ENCODE measurements around the gene ZNF609. TPM values are rescaled to one million over a fixed set of nuclear protein-coding genes. Genes with fewer than 3 reads are reported as not detected.

ZNF609 gene
- total and polyA plus RNA-seq, 2 of the 13 experiments (the other 11 are each of a cell fraction or from before 2014, with no cell fraction given), result 8.9 to 9.9 TPM

DNA sequence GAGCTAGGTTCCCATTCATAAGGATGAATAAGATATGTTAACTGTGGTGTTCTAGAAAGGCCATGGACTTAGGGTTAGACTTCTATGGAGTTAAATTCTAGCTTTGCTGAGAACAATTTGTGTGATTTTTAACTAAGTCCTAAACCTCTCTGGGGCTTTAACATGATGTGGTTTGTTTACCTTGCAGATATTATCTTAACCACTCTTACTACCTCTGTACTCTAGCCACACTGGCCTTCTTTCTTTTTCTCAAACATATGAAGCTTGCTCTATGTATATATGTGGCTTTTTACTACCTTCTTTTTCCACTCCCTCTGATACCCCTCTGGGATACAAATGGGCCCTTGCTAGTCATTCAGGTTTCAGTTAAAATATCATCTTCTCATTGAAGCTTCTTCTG lies 108.4 kb downstream of the ZNF609 start (continued):
- TF ChIP-seq PREB (CRISPR knock-in tag; IDR thresholded peaks at IDR 0.05) (no peak), FOXA1 (IDR thresholded peaks at IDR 0.05) (no peak), FOXA1 (CRISPR knock-in tag; IDR thresholded peaks at IDR 0.05) (0 out of 2 replicates have a peak, but pooled peaks have one; percentile 28), ZNF652 (CRISPR knock-in tag; IDR thresholded peaks at IDR 0.05; ENCODE audit: borderline replicate concordance, low read depth) (peak; percentile 52; the same call in 1 of the 2 replicates), GATAD2A (CRISPR knock-in tag; IDR thresholded peaks at IDR 0.05) (peak; percentile 42; the same call in 1 of the 2 replicates), ZNF18 (CRISPR knock-in tag; IDR thresholded peaks at IDR 0.05; ENCODE audit: insufficient replicate concordance) (no peak)

- FAIRE-seq, result no peak
- no TSS peak for BruUV-seq (replicated peaks)
- H3K79me2 ChIP-seq (ENCODE audit: insufficient read depth, low read length), result peaks cover 17% of the 10 kb centered on the region
- ATAC-seq, result peak; percentile 52
- intact Hi-C loops (cut with micrococcal nuclease; ENCODE audit: unreplicated experiment) (no loop called here), in situ Hi-C loops (cut with HindIII; ENCODE audit: extremely low pct_ligation_motif_present, low pct_unique_long_range_greater_than_20kb) (no loop called here)
- no peak overlapping the region for H3K4me3 ChIP-seq (replicated peaks in 1 of 3; ENCODE audit: insufficient read depth in 1 of 3, low read depth in 2 of 3, low read length in 3 of 3)
- ChIA-PET CTCF (ENCODE audit: low intra/inter-chr PET ratio, low total read pairs) (no interaction called here), POLR2A (interaction anchor here (0.6 to 0.9 kb wide), 2 partner anchors 9 to 254 kb away, joined by 3 to 4 read pairs; no protein-coding TSS in a partner anchor)
- WGBS (ENCODE audit: low lambda C conversion rate), result 48% methylated on average over 4 of the region's 4 CpGs
- no peaks in the 10 kb centered on the region for H4K20me1 ChIP-seq (ENCODE audit: insufficient read depth, low read length)
- no peaks in the 10 kb centered on the region for H3K9me3 ChIP-seq (ENCODE audit: low read length)
- H2AFZ ChIP-seq (ENCODE audit: low read length), result no peak overlapping the region
- peak overlapping the region; percentile 48 for H3K27ac ChIP-seq (ENCODE audit: extremely low read length, insufficient read depth, low read length)
- no peak overlapping the region for H3K4me2 ChIP-seq (ENCODE audit: low read depth, low read length)
- H3K9ac ChIP-seq (ENCODE audit: insufficient read depth, low read depth, low read length), result no peak overlapping the region
- DNase-seq (ENCODE audit: low spot score), result peak; percentile 52
- no peaks in the 10 kb centered on the region for H3K27me3 ChIP-seq (ENCODE audit: control insufficient read depth in 1 of 2, insufficient read depth in 2 of 2, low read length in 2 of 2)
- H3K4me1 ChIP-seq (ENCODE audit: insufficient read depth, low read length), result peaks cover 46% of the 10 kb centered on the region
- 0 out of 5 replicates have a peak, but pooled peaks cover 0 to 2% of the 10 kb centered on the region in 2 experiments for H3K36me3 ChIP-seq (replicated peaks in 1 of 2; ENCODE audit: control insufficient read depth in 1 of 2, insufficient read depth in 2 of 2, low read length in 2 of 2)
- peak; percentile 59; the same call in 1 of the 2 replicates for TF ChIP-seq HNF4A (CRISPR knock-in tag; IDR thresholded peaks at IDR 0.05)
- no peak for TF ChIP-seq JDP2 (CRISPR knock-in tag; IDR thresholded peaks at IDR 0.05; ENCODE audit: borderline replicate concordance)
- TF ChIP-seq MXI1 (IDR thresholded peaks at IDR 0.05; ENCODE audit: borderline replicate concordance, low read depth, low read length), result no peak
- TF ChIP-seq ZMYM2 (CRISPR knock-in tag; IDR thresholded peaks at IDR 0.05), result peak; percentile 57; the same call in 1 of the 2 replicates
- TF ChIP-seq NKX3-1 (CRISPR knock-in tag; IDR thresholded peaks at IDR 0.05), result no peak
- TF ChIP-seq ZNF605 (CRISPR knock-in tag; IDR thresholded peaks at IDR 0.05), result no peak
- TF ChIP-seq RXRB (CRISPR knock-in tag; IDR thresholded peaks at IDR 0.05; ENCODE audit: borderline replicate concordance), result no peak
- TF ChIP-seq SRSF9 (IDR thresholded peaks at IDR 0.05; ENCODE audit: borderline replicate concordance, insufficient read depth, low read depth, low read length, poor library complexity, severe bottlenecking), result no peak
- no peak for TF ChIP-seq ZNF432 (CRISPR knock-in tag; IDR thresholded peaks at IDR 0.05; ENCODE audit: borderline replicate concordance)
- TF ChIP-seq HCFC1 (IDR thresholded peaks at IDR 0.05; ENCODE audit: low read depth, low read length), result no peak
- TF ChIP-seq POLR2AphosphoS2 (IDR thresholded peaks at IDR 0.05; ENCODE audit: low read depth, low read length), result no peak
- TF ChIP-seq KDM6A (CRISPR knock-in tag; IDR thresholded peaks at IDR 0.05; ENCODE audit: low read depth), result no peak
- TF ChIP-seq ZNF746 (CRISPR knock-in tag; IDR thresholded peaks at IDR 0.05), result no peak
- TF ChIP-seq EP300 (IDR thresholded peaks at IDR 0.05; ENCODE audit: low read depth in 2 of 2, low read length in 2 of 2), result peak in 1 of 2 experiments; percentile 37; a peak in 1 of 4 replicates
- TF ChIP-seq EP300 (CRISPR knock-in tag; IDR thresholded peaks at IDR 0.05; ENCODE audit: borderline replicate concordance), result no peak
Observed at GRCh38 chr15:64571857-64572291, 111.5 kb downstream of the ZNF609 start.
